HEK293 (cell line): ENCODE measurements around the gene KCNQ4.

ENCODE experiments used
- CTCF ChIA-PET: fragments of 350-600 bp; formaldehyde crosslinking; extraction: SDS; loops from one replicate; lab custom pipeline; 2021; ENCODE audit warnings: antibody characterized with exemption; lab: Yijun Ruan, JAX
- POLR2A ChIA-PET: fragments of 300-600 bp; formaldehyde crosslinking; extraction: SDS; loops from one replicate; lab custom pipeline; 2020; ENCODE audit warnings: antibody characterized with exemption, inconsistent platforms; lab: Yijun Ruan, JAX
- H3K27ac ChIP-seq: fragments of 200-500 bp; sonication (Bioruptor generic); 2 replicates; pipeline ENCODE4 v1.5.1; 2014; ENCODE audit warnings: low read depth, low read length, control low read depth, inconsistent platforms; ENCODE audit errors: extremely low read depth
- H3K36me3 ChIP-seq, 2 experiments: fragments of 200-500 bp in 1 of 2; sonication (Bioruptor generic) in 1 of 2; 1 replicate in 1 of 2; 2 replicates in 1 of 2; pipeline ENCODE4 v1.5.1; 2014 to 2017; ENCODE audit warnings: inconsistent platforms in 2 of 2, low read length in 2 of 2; ENCODE audit not compliant: control insufficient read depth in 2 of 2, insufficient read depth in 1 of 2
- H3K4me1 ChIP-seq: fragments of 200-500 bp; sonication (Bioruptor generic); 2 replicates; pipeline ENCODE4 v1.5.1; 2014; ENCODE audit warnings: mild to moderate bottlenecking, low read length, inconsistent platforms; ENCODE audit not compliant: control insufficient read depth, insufficient read depth
- H3K4me3 ChIP-seq: 2 replicates; pipeline ENCODE4 v1.5.1; 2011; ENCODE audit warnings: low read depth, mild to moderate bottlenecking, control low read depth, low read length, moderate library complexity
- H3K9me3 ChIP-seq: fragments of 200-500 bp; sonication (Bioruptor generic); 2 replicates; pipeline ENCODE4 v1.5.1; 2014; ENCODE audit warnings: low read depth, low read length, inconsistent platforms; ENCODE audit not compliant: control insufficient read depth, insufficient read depth
- BCL11A ChIP-seq: fragments of 450-650 bp; formaldehyde crosslinking; IDR thresholded peaks from 2 replicates; pipeline ENCODE4 v1.5.1; 2016; ENCODE audit warnings: low read depth, missing biosample characterization, missing genetic modification characterization
- BCL11B ChIP-seq: fragments of 450-650 bp; formaldehyde crosslinking; IDR thresholded peaks from 2 replicates; pipeline ENCODE4 v1.5.1; 2016; ENCODE audit warnings: low read depth, missing biosample characterization, missing genetic modification characterization
- EGR2 ChIP-seq: fragments of 450-650 bp; formaldehyde crosslinking; IDR thresholded peaks from 2 replicates; pipeline ENCODE4 v1.5.1; 2016; ENCODE audit warnings: low read depth, missing biosample characterization, missing genetic modification characterization
- KLF17 ChIP-seq: fragments of 450-650 bp; formaldehyde crosslinking; IDR thresholded peaks from 2 replicates; pipeline ENCODE4 v1.5.1; 2016; ENCODE audit warnings: missing biosample characterization, missing genetic modification characterization
- SCRT1 ChIP-seq: fragments of 450-650 bp; formaldehyde crosslinking; IDR thresholded peaks from 2 replicates; pipeline ENCODE4 v1.5.1; 2016; ENCODE audit warnings: missing biosample characterization, missing genetic modification characterization, borderline replicate concordance
- SCRT2 ChIP-seq: fragments of 450-650 bp; formaldehyde crosslinking; IDR thresholded peaks from 2 replicates; pipeline ENCODE4 v1.5.1; 2016; ENCODE audit warnings: missing biosample characterization, missing genetic modification characterization
- TCF7L2 ChIP-seq: IDR thresholded peaks from 2 replicates; pipeline ENCODE4 v1.6.1; 2011; ENCODE audit warnings: low read depth, mild to moderate bottlenecking, inconsistent platforms, low read length, moderate library complexity, borderline replicate concordance
- YY2 ChIP-seq: fragments of 450-650 bp; formaldehyde crosslinking; IDR thresholded peaks from 2 replicates; pipeline ENCODE4 v1.5.1; 2016; ENCODE audit warnings: missing biosample characterization, missing genetic modification characterization
- ZBTB7A ChIP-seq: fragments of 450-650 bp; formaldehyde crosslinking; IDR thresholded peaks from 2 replicates; pipeline ENCODE4 v1.5.1; 2016; ENCODE audit warnings: low read depth, missing biosample characterization, missing genetic modification characterization
- ZEB2 ChIP-seq: fragments of 450-650 bp; formaldehyde crosslinking; IDR thresholded peaks from 2 replicates; pipeline ENCODE4 v1.5.1; 2016; ENCODE audit warnings: missing biosample characterization, missing genetic modification characterization
- ZNF112 ChIP-seq: fragments of 450-650 bp; formaldehyde crosslinking; IDR thresholded peaks from 2 replicates; pipeline ENCODE4 v1.5.0; 2017; ENCODE audit warnings: missing biosample characterization, missing genetic modification characterization
- ZNF157 ChIP-seq: fragments of 450-650 bp; formaldehyde crosslinking; IDR thresholded peaks from 2 replicates; pipeline ENCODE4 v1.5.1; 2016; ENCODE audit warnings: missing biosample characterization, missing genetic modification characterization
- ZNF184 ChIP-seq: fragments of 450-650 bp; IDR thresholded peaks from 2 replicates; pipeline ENCODE4 v1.5.1; 2018; ENCODE audit warnings: missing biosample characterization, mild to moderate bottlenecking, missing genetic modification characterization
- ZNF2 ChIP-seq: fragments of 450-650 bp; formaldehyde crosslinking; IDR thresholded peaks from 2 replicates; pipeline ENCODE4 v1.5.1; 2016; ENCODE audit warnings: missing biosample characterization, missing genetic modification characterization
- ZNF211 ChIP-seq: fragments of 450-650 bp; formaldehyde crosslinking; IDR thresholded peaks from 2 replicates; pipeline ENCODE4 v1.5.1; 2016; ENCODE audit warnings: low read depth, missing biosample characterization, missing genetic modification characterization
- ZNF302 ChIP-seq: fragments of 450-650 bp; formaldehyde crosslinking; IDR thresholded peaks from 2 replicates; pipeline ENCODE4 v1.5.1; 2016; ENCODE audit warnings: missing biosample characterization, missing genetic modification characterization, low read depth
- ZNF324 ChIP-seq: fragments of 450-650 bp; formaldehyde crosslinking; IDR thresholded peaks from 2 replicates; pipeline ENCODE4 v1.5.1; 2016; ENCODE audit warnings: missing biosample characterization, missing genetic modification characterization
- ZNF366 ChIP-seq: fragments of 450-650 bp; formaldehyde crosslinking; conservative IDR thresholded peaks from 2 replicates; pipeline ENCODE4 v1.5.1; 2016; ENCODE audit warnings: missing biosample characterization, missing genetic modification characterization
- ZNF423 ChIP-seq: fragments of 450-650 bp; formaldehyde crosslinking; IDR thresholded peaks from 2 replicates; pipeline ENCODE4 v1.5.1; 2016; ENCODE audit warnings: missing biosample characterization, missing genetic modification characterization
- ZNF433 ChIP-seq: fragments of 450-650 bp; formaldehyde crosslinking; IDR thresholded peaks from 2 replicates; pipeline ENCODE4 v1.5.1; 2016; ENCODE audit warnings: missing biosample characterization, missing genetic modification characterization, low read depth
- ZNF501 ChIP-seq: fragments of 450-650 bp; formaldehyde crosslinking; IDR thresholded peaks from 2 replicates; pipeline ENCODE4 v1.5.1; 2016; ENCODE audit warnings: missing biosample characterization, missing genetic modification characterization
- ZNF629 ChIP-seq: fragments of 450-650 bp; formaldehyde crosslinking; IDR thresholded peaks from 2 replicates; pipeline ENCODE4 v1.5.1; 2017; ENCODE audit warnings: missing biosample characterization, missing genetic modification characterization
- ZNF660 ChIP-seq: fragments of 450-650 bp; IDR thresholded peaks from 2 replicates; pipeline ENCODE4 v1.5.1; 2018; ENCODE audit warnings: missing biosample characterization, mild to moderate bottlenecking, missing genetic modification characterization
- ZNF701 ChIP-seq: fragments of 450-650 bp; formaldehyde crosslinking; IDR thresholded peaks from 2 replicates; pipeline ENCODE4 v1.5.1; 2016; ENCODE audit warnings: missing biosample characterization, missing genetic modification characterization
- ZXDB ChIP-seq: fragments of 450-650 bp; formaldehyde crosslinking; IDR thresholded peaks from 2 replicates; pipeline ENCODE4 v1.5.1; 2016; ENCODE audit warnings: missing biosample characterization, missing genetic modification characterization
- TF ChIP-seq, protein P1 (sequence below): fragments of 450-650 bp; formaldehyde crosslinking; conservative IDR thresholded peaks from 2 replicates; pipeline ENCODE4 v1.5.1; 2016; ENCODE audit warnings: low read depth, missing biosample characterization, missing genetic modification characterization

KCNQ4 gene

DNA sequence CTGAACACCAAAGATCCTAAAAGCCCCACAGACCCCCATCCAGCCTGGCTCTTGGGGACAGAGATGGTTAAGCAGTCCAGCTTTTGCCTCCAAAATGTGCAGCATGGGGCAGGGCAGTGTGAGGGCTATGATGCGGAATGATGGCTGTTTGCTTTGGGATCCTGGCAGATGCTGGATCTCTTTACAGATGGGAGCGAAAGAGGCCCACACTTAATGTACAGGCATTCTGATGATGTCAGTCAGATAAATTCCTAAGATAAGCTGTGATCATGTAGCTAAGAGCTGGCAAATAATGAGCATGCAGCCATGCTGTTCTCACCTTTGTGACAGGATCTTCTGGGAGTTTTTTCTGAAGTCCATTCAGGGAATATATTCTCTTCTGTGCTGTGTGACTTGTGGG is 17.6 kb upstream of the KCNQ4 start:
- Histone ChIP-seq H3K4me1 (no peaks in the 10 kb centered on the region), H3K9me3 (no peaks in the 10 kb centered on the region), H3K36me3 (peaks cover 4 to 98% of the 10 kb centered on the region in 2 experiments; a peak in 2 of 3 replicates), H3K27ac (no peak overlapping the region), H3K4me3 (no peak overlapping the region)
- TF ChIP-seq ZNF366 (tag by site-specific recombination) (peak; percentile 45; the same call in 1 of the 2 replicates), EGR2 (tag by site-specific recombination) (no peak), ZNF660 (tag by site-specific recombination) (no peak), ZNF629 (tag by site-specific recombination) (peak; percentile 32; the same call in 1 of the 2 replicates), YY2 (tag by site-specific recombination) (no peak)
- ChIA-PET POLR2A (interaction anchor here (2.9 kb wide), 1 partner anchor 75 kb away, joined by 19 read pairs; the partner anchor contains the start of gene NFYC), CTCF (interaction anchor here (0.9 to 5.2 kb wide), 2 partner anchors 8 to 57 kb away, joined by 4 to 36 read pairs; no protein-coding TSS in a partner anchor)

DNA sequence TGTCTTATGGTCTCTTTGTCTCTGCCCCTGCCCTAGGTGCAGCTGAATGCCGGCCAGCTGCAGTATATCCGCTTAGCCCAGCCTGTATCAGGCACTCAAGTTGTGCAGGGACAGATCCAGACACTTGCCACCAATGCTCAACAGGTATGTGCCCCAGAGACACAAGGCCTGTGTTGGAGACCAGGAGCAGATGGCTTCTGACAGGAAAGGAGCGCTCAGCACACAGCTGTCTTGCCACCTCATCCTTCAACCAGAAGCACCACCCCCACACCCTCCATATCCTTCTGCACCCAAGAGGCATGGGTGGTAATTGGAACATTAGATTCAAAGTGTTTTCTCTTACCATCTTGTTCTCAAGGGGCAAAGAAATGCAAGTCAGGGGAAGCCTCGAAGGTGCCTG is 17.0 kb upstream of the KCNQ4 start:
- Histone ChIP-seq H3K4me3 (no peak overlapping the region), H3K27ac (no peak overlapping the region), H3K4me1 (no peaks in the 10 kb centered on the region), H3K9me3 (no peaks in the 10 kb centered on the region), H3K36me3 (peaks cover 4 to 98% of the 10 kb centered on the region in 2 experiments; a peak in 2 of 3 replicates)
- TF ChIP-seq ZNF211 (no peak), BCL11A (tag by site-specific recombination) (no peak), ZNF324 (no peak), TCF7L2 (no peak), ZNF423 (tag by site-specific recombination) (no peak), ZNF157 (no peak), SCRT1 (tag by site-specific recombination) (0 out of 2 replicates have a peak, but pooled peaks have one; percentile 24), ZNF302 (no peak), ZNF433 (tag by site-specific recombination) (no peak), SCRT2 (peak; percentile 67), KLF17 (tag by site-specific recombination) (no peak)
- ChIA-PET CTCF (interaction anchor here (0.9 to 5.2 kb wide), 3 partner anchors 8 to 186 kb away, joined by 4 to 36 read pairs (median 5); no protein-coding TSS in a partner anchor), POLR2A (interaction anchor here (2.9 kb wide), 1 partner anchor 75 kb away, joined by 19 read pairs; the partner anchor contains the start of gene NFYC)

- no peak overlapping the region for H3K27ac ChIP-seq
- H3K4me3 ChIP-seq = no peak overlapping the region
- ChIA-PET CTCF (interaction anchor here (1.2 to 1.4 kb wide), 3 partner anchors 29 to 184 kb away, joined by 4 to 5 read pairs (median 5); no protein-coding TSS in a partner anchor), POLR2A (no interaction called here)
- no peaks in the 10 kb centered on the region for H3K4me1 ChIP-seq
- peaks cover 1 to 91% of the 10 kb centered on the region in 2 experiments; a peak in 2 of 3 replicates for H3K36me3 ChIP-seq
- no peaks in the 10 kb centered on the region for H3K9me3 ChIP-seq
- no peak for TF ChIP-seq ZXDB
- TF ChIP-seq ZNF501 = no peak
- TF ChIP-seq ZNF2 = no peak
- no peak for TF ChIP-seq ZNF701 (tag by site-specific recombination)
- no peak for TF ChIP-seq ZEB2 (tag by site-specific recombination)
- TF ChIP-seq BCL11B (tag by site-specific recombination) = no peak
- TF ChIP-seq, protein P1, sequence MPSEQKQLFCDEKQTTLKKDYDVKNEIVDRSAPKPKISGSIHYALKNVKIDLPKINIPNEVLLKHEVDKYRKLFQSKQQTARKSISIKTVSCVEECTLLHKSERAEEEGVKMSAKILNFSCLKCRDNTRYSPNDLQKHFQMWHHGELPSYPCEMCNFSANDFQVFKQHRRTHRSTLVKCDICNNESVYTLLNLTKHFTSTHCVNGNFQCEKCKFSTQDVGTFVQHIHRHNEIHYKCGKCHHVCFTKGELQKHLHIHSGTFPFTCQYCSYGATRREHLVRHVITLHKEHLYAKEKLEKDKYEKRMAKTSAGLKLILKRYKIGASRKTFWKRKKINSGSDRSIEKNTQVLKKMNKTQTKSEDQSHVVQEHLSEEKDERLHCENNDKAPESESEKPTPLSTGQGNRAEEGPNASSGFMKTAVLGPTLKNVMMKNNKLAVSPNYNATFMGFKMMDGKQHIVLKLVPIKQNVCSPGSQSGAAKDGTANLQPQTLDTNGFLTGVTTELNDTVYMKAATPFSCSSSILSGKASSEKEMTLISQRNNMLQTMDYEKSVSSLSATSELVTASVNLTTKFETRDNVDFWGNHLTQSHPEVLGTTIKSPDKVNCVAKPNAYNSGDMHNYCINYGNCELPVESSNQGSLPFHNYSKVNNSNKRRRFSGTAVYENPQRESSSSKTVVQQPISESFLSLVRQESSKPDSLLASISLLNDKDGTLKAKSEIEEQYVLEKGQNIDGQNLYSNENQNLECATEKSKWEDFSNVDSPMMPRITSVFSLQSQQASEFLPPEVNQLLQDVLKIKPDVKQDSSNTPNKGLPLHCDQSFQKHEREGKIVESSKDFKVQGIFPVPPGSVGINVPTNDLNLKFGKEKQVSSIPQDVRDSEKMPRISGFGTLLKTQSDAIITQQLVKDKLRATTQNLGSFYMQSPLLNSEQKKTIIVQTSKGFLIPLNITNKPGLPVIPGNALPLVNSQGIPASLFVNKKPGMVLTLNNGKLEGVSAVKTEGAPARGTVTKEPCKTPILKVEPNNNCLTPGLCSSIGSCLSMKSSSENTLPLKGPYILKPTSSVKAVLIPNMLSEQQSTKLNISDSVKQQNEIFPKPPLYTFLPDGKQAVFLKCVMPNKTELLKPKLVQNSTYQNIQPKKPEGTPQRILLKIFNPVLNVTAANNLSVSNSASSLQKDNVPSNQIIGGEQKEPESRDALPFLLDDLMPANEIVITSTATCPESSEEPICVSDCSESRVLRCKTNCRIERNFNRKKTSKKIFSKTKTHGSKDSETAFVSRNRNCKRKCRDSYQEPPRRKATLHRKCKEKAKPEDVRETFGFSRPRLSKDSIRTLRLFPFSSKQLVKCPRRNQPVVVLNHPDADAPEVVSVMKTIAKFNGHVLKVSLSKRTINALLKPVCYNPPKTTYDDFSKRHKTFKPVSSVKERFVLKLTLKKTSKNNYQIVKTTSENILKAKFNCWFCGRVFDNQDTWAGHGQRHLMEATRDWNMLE (tag by site-specific recombination) = no peak
- no peak for TF ChIP-seq ZNF112 (tag by site-specific recombination)
- TF ChIP-seq ZNF184 (tag by site-specific recombination) = no peak
- no peak for TF ChIP-seq ZBTB7A
- TF ChIP-seq ZNF211 = no peak
Observed at GRCh38 chr1:40768146-40768990, 15.2 kb upstream of the KCNQ4 start.
